Activated CD8-positive, alpha-beta memory T cell treated with anti-CD3 and anti-CD28 coated beads, Interleukin-2, amount 50 U/mL, for 24 hours (primary cell): ENCODE data around the gene SLC12A7.

ENCODE experiments used
- DNase-seq: peaks from one replicate; pipeline ENCODE4 v3.0.0-alpha.2; 2020; ENCODE audit errors: extremely low read depth

Gene SLC12A7

GRCh38 chr5:1077491-1078020 is 34.3 kb downstream of the SLC12A7 start:
- DNase-seq = no peak

GRCh38 chr5:1077026-1077425 is 34.8 kb downstream of the SLC12A7 start:
- DNase-seq = no peak

DNA sequence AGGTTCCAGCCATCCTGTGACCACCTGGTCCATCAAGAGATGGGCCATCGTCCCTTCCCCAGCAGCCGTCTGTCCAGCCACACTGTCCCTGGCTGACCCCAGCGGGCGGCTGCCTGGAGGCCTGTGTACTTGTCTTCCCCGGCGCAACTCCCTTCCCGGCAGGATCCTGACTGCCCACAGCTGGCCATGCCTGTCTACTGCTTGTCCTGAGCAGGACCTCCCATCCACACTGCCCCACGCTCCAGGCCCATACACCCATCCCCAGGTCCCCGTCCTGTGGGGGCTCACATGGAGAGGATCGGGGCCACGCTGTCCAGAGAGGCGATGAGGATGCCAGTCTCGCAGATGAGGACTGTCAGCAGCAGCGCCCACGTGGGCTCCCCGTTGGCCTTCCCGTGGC is 35.5 kb downstream of the SLC12A7 start:
- DNase-seq = no peak

GRCh38 chr5:1075931-1076330 is 35.9 kb downstream of the SLC12A7 start:
- DNase-seq = no peak

GRCh38 chr5:1075555-1075881 is 36.3 kb downstream of the SLC12A7 start:
- no peak for DNase-seq

GRCh38 chr5:1074816-1075554 is 36.9 kb downstream of the SLC12A7 start:
- no peak for DNase-seq

- no peak for DNase-seq
These were observed 37.6 kb downstream of the SLC12A7 start for GRCh38 chr5:1074226-1074625.

GRCh38 chr5:1073239-1074102 is 38.4 kb downstream of the SLC12A7 start:
- no peak for DNase-seq

GRCh38 chr5:1069720-1070088 is 42.2 kb downstream of the SLC12A7 start:
- no peak for DNase-seq

GRCh38 chr5:1068895-1069719 is 42.8 kb downstream of the SLC12A7 start:
- no peak for DNase-seq

- DNase-seq = no peak
These were observed 43.5 kb downstream of the SLC12A7 start for GRCh38 chr5:1068204-1068894.

- no peak for DNase-seq
These were observed 44.4 kb downstream of the SLC12A7 start for GRCh38 chr5:1067141-1068121.

- no peak for DNase-seq
These were observed 45.2 kb downstream of the SLC12A7 start for GRCh38 chr5:1066676-1067075.

DNA sequence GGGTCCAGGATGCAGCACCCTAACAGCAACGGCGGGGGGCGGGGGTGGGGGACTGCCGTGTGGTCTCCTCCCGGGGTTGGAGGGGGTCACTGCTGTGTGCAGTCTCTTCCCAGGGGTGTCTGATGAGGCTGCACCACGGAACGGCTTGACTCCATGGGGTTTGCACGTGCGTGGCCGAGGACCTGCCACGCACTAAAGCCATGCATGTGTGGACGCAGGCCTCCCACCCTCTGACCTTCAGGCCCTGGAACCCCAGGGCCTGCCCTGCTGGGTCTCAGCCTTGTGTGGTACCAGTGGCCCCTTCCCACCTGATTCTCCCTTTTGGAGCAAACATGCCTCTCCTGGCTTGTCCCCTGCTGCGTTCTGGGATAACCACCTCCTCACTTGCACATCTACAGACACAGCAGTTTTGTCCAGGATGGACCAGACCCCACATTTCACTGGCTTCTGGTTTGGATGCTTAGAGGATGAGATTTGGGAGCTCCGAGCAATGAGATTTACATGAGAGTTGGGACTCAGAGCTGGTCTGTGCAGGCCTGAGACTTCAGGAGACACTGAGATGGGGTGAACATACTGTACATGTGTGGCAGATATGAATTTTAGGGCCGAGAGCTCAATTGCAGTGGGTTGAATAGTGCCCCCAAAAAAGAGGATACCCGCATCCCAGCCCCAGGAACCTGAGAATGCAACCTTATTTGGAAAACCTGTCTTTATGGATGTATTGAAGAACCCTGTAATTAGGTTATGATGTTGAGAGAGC is 45.8 kb downstream of the SLC12A7 start:
- DNase-seq = no peak

GRCh38 chr5:1065143-1065750 is 46.6 kb downstream of the SLC12A7 start:
- no peak for DNase-seq

DNA sequence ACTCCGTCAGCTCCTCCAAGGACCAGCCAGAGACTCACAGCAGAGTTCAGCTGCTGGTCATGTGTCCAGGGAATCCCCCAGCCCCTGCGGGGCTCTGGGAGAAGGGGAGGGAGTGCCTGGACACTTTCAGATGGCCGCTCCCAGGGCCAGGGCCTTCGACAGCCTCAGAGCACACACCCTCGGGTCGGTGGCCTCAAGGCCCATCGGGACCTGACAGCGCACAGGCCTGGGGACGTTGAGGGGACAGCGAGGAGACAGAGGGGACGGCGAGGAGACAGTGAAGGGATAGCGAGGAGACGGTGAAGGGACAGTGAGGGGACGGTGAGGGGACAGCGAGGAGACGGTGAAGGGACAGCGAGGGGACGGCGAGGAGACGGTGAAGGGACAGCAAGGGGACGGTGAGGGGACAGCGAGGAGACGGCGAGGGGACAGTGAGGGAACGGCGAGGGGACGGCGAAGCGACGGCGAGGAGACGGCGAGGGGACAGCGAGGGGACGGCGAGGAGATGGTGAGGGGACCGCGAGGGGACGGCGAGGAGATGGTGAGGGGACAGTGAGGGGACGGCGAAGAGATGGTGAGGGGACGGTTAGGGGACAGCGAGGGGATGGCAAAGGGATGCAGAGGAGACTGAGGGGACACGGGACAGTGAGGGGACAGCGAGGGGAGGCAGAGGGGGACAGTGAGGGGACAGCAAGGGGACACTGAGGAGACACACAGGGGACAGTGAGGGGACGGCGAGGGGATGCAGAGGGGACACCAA is 47.3 kb downstream of the SLC12A7 start:
- DNase-seq = no peak

GRCh38 chr5:1063661-1064382 is 48.0 kb downstream of the SLC12A7 start:
- DNase-seq = no peak
